MM.1S (cell line): ENCODE data around the gene F8.
"Not testable (repeated sequence)": the region's sequence is repeated elsewhere in the genome, so short reads cannot be mapped to it uniquely, and the experiment has no call there.

Experiments used
- CTCF ChIP-seq: fragments of 300-600 bp; sonication (generic); IDR thresholded peaks from 2 replicates; pipeline ENCODE4 v1.5.1; 2016; ENCODE audit warnings: antibody characterized with exemption, low read length, mixed read lengths
- EZH2 ChIP-seq: fragments of 300-600 bp; sonication (generic); optimal IDR thresholded peaks from 2 replicates; pipeline ENCODE3; 2017; ENCODE audit warnings: low read depth, mild to moderate bottlenecking, antibody characterized with exemption, low read length, mixed read lengths

- TF ChIP-seq CTCF, EZH2: not testable (repeated sequence)
Measured at GRCh38 chrX:154885549-154885948, 137.0 kb downstream of the F8 start.
